Pancreas (tissue), 10 donors: Measurements from ENCODE around the gene TBX1. TPM values are rescaled to one million over a fixed set of nuclear protein-coding genes. Genes with fewer than 3 reads are reported as not detected.
A peak's percentile ranks its signal among the peaks of the same experiment; 100 is the strongest.

Source experiments
- ATAC-seq, 4 donors: fragments of 200-7000 bp; cut with Tn5 transposase; one replicate each; pipeline versions ENCODE4 v1.8.0 to v1.9.1; 2020; ENCODE audit warnings: mild to moderate bottlenecking in 4 of 4, moderate library complexity in 4 of 4
- DNase-seq, 6 donors: peaks; one replicate each; pipeline ENCODE4 v3.0.0-alpha.2; 2020
- FAIRE-seq: peaks from 2 replicates; lab custom pipeline; 2012; peaks lifted over from hg19 to GRCh38; lab: Jason Lieb, UNC
- H3K27ac ChIP-seq, 4 donors: fragments of 200-600 bp; sonication (generic); 1 replicate in 3 of 4; 2 replicates in 1 of 4; pipeline versions ENCODE4 v1.5.0 to v1.8.0; 2020
- H3K27me3 ChIP-seq, 4 donors: fragments of 200-600 bp; one replicate each; pipeline ENCODE4 v1.8.0; 2021
- H3K36me3 ChIP-seq, 3 donors: fragments of 200-600 bp; sonication (generic) in 1 of 3; one replicate each; pipeline versions ENCODE4 v1.5.0 to v1.8.0; 2020 to 2021
- H3K4me1 ChIP-seq, 3 donors: fragments of 200-600 bp; one replicate each; pipeline ENCODE4 v1.8.0; 2021
- H3K4me3 ChIP-seq, 4 donors: fragments of 200-600 bp; sonication (generic) in 2 of 4; one replicate each; pipeline versions ENCODE4 v1.5.0 to v1.8.0; 2020 to 2021
- H3K9me3 ChIP-seq, 4 donors: fragments of 200-600 bp; one replicate each; pipeline ENCODE4 v1.8.0; 2021
- CTCF ChIP-seq, 4 donors: fragments of 200-600 bp; sonication (generic) in 3 of 4; IDR thresholded peaks; one replicate each; pipeline versions ENCODE4 v1.5.0 to v1.8.0; 2021; ENCODE audit warnings: antibody characterized with exemption in 4 of 4
- WGBS, 2 donors: extraction: QIAGEN DNeasy Blood & Tissue Kit; methylation state at CpG; one replicate each; pipeline ENCODE4 v1.1.7; 2013; 5-methylcytosine and 5-hydroxymethylcytosine counted together
- intact Hi-C, 3 donors: fragments of 100-400 bp; cut with DNase I; formaldehyde crosslinking; loops; one replicate each; pipeline versions ENCODE4 v1.11.1 to v1.14.2; 2022
- polyA plus RNA-seq, 2 donors: library from polyadenylated mRNA; stranded (reverse); fragments of 200-250 nt; gene quantifications; one replicate each; pipeline ENCODE4 v1.2.3, GENCODE V29; 2013
- total RNA-seq, 6 donors: library from RNA; stranded (reverse); fragmentation: NEBNext Ultra II Directional in 4 of 6; extraction: Animal tissue kit (Norgen Biotek cat#: 25700) in 4 of 6; gene quantifications; one replicate each; pipeline versions ENCODE4 v1.2.1 to v1.2.4, GENCODE V29; 2021 to 2023
- donor health status: healthy with polysubstance abuse.
- donor health status: DM: no; HTN: no; CAD: no; lungs with moderate emphysema.
- donor health status: DM: no; HTN: no; CAD: no.
- donor health status: control.
- donor health status: control.
- donor health status: Bipolar disorder and iron deficiency.
- donor health status: DM: yes; HTN: yes; CAD: no.
- donor health status: DM: no; HTN: no; CAD: no.
- donor health status: DM: no; HTN: no; CAD: no.
- donor health status: DM: yes; HTN: yes; CAD: no.

TBX1 gene
- total and polyA plus RNA-seq, 8 donors, result 0.19 to 1.3 (median 0.31) TPM; not detected in 1

- H3K36me3 ChIP-seq, result no peaks in the 10 kb centered on the region
- H3K9me3 ChIP-seq, result no peaks in the 10 kb centered on the region
- no peak for TF ChIP-seq CTCF (IDR thresholded peaks at IDR 0.05)
- no peaks in the 10 kb centered on the region for H3K27me3 ChIP-seq
- no peak for ATAC-seq
- no peak overlapping the region for H3K4me3 ChIP-seq
- 88 to 91% methylated on average over 7 to 8 of the region's 8 CpGs for WGBS, 2 donors
- intact Hi-C loops, result no loop called here
- FAIRE-seq, result no peak
- peak in 1 of 6 donors; percentile 51 for DNase-seq
- H3K27ac ChIP-seq, result no peak overlapping the region
- H3K4me1 ChIP-seq, result no peaks in the 10 kb centered on the region
Observed at GRCh38 chr22:19800306-19800705, 39.7 kb downstream of the TBX1 start.

- 88 to 91% methylated on average over 13 of the region's 13 CpGs for WGBS, 2 donors
- Histone ChIP-seq H3K27ac (no peak overlapping the region), H3K4me3 (no peak overlapping the region), H3K9me3 (no peaks in the 10 kb centered on the region), H3K36me3 (no peaks in the 10 kb centered on the region), H3K4me1 (no peaks in the 10 kb centered on the region), H3K27me3 (no peaks in the 10 kb centered on the region)
- no peak for FAIRE-seq
- intact Hi-C loops, result no loop called here
- TF ChIP-seq CTCF (IDR thresholded peaks at IDR 0.05), result no peak
- ATAC-seq, result peak in 1 of 4 donors; percentile 36
- DNase-seq, result peak in 1 of 6 donors; percentile 56
Observed at GRCh38 chr22:19800761-19801244, 40.2 kb downstream of the TBX1 start.

- H3K36me3 ChIP-seq, result no peaks in the 10 kb centered on the region
- no peak for FAIRE-seq
- H3K4me3 ChIP-seq, result no peak overlapping the region
- H3K9me3 ChIP-seq, result no peaks in the 10 kb centered on the region
- peak in 1 of 6 donors; percentile 27 for DNase-seq
- intact Hi-C loops, result no loop called here
- WGBS, 2 donors, result 75 to 80% methylated on average over 18 of the region's 18 CpGs
- no peak overlapping the region for H3K27ac ChIP-seq
- no peaks in the 10 kb centered on the region for H3K27me3 ChIP-seq
- ATAC-seq, result peak in 1 of 4 donors; percentile 24
- H3K4me1 ChIP-seq, result no peaks in the 10 kb centered on the region
- no peak for TF ChIP-seq CTCF (IDR thresholded peaks at IDR 0.05)
Observed at GRCh38 chr22:19801340-19802000, 40.9 kb downstream of the TBX1 start.

- no peak overlapping the region for H3K27ac ChIP-seq
- H3K4me1 ChIP-seq, result no peaks in the 10 kb centered on the region
- no peaks in the 10 kb centered on the region for H3K9me3 ChIP-seq
- ATAC-seq, result no peak
- no peak for TF ChIP-seq CTCF (IDR thresholded peaks at IDR 0.05)
- 88% methylated on average over 26 of the region's 26 CpGs for WGBS, 2 donors
- H3K27me3 ChIP-seq, result no peaks in the 10 kb centered on the region
- no peak for FAIRE-seq
- intact Hi-C loops, result no loop called here
- no peak overlapping the region for H3K4me3 ChIP-seq
- peak in 2 of 6 donors; percentile 38 to 47 for DNase-seq
- no peaks in the 10 kb centered on the region for H3K36me3 ChIP-seq
Observed at GRCh38 chr22:19802001-19802893, 41.7 kb downstream of the TBX1 start.
